A549 (cell line): ENCODE results near the gene TEKT5. TPM values are rescaled to one million over a fixed set of nuclear protein-coding genes. Genes with fewer than 3 reads are reported as not detected.

Experiments used
- ATAC-seq, 2 experiments: fragments of 200-7000 bp in 1 of 2; fragments of >200 bp in 1 of 2; cut with Nextera tagmentation in 1 of 2; cut with Tn5 transposase in 1 of 2; 3 replicates each; pipeline versions ENCODE4 v1.8.0 to v1.9.1; 2018 to 2020; ENCODE audit warnings: mild to moderate bottlenecking in 1 of 2, moderate library complexity in 1 of 2
- CTCF ChIA-PET: fragments of 300-600 bp; sonication (Branson Sonifier 250); formaldehyde crosslinking; extraction: SDS; loops from one replicate; lab custom pipeline; 2021; ENCODE audit warnings: antibody characterized with exemption, inconsistent platforms; lab: Yijun Ruan, JAX
- POLR2A ChIA-PET: fragments of 350-600 bp; formaldehyde crosslinking; extraction: SDS; loops from one replicate; lab custom pipeline; 2021; ENCODE audit warnings: antibody characterized with exemption, inconsistent platforms; lab: Yijun Ruan, JAX
- DNase-seq, 2 experiments: peaks; one replicate each; pipeline versions ENCODE4 v3.0.0 to v3.0.0-alpha.2; 2011 to 2016; ENCODE audit warnings: low read depth in 1 of 2, low spot score in 1 of 2
- FAIRE-seq: peaks from 2 replicates; lab custom pipeline; 2011; peaks lifted over from hg19 to GRCh38; lab: Jason Lieb, UNC
- H3K27ac ChIP-seq, 2 experiments: fragments of >200 bp; sonication (Bioruptor Twin); formaldehyde crosslinking; 3 replicates each; pipeline ENCODE4 v1.5.1; 2016 to 2017
- H3K4me1 ChIP-seq: fragments of >200 bp; sonication (Bioruptor Twin); formaldehyde crosslinking; 3 replicates; pipeline ENCODE4 v1.6.1; 2016
- H3K4me2 ChIP-seq: fragments of >200 bp; sonication (Bioruptor Twin); formaldehyde crosslinking; 3 replicates; pipeline ENCODE4 v1.6.1; 2016
- H3K4me3 ChIP-seq: fragments of >200 bp; sonication (Bioruptor Twin); formaldehyde crosslinking; 3 replicates; pipeline ENCODE4 v1.5.1; 2016
- H3K9me3 ChIP-seq: fragments of >200 bp; sonication (Bioruptor Twin); formaldehyde crosslinking; 3 replicates; pipeline ENCODE4 v1.6.1; 2016
- ATOH8 ChIP-seq: fragments of 250-450 bp; sonication (Bioruptor Pico); IDR thresholded peaks from 2 replicates; pipeline ENCODE4 v1.5.0; 2020; ENCODE audit warnings: low read depth, mild to moderate bottlenecking, moderate library complexity
- CHD2 ChIP-seq: fragments of 150-350 bp; IDR thresholded peaks from 2 replicates; pipeline ENCODE4 v1.6.1; 2014; ENCODE audit warnings: low read length; ENCODE audit not compliant: partially characterized antibody
- EHF ChIP-seq: fragments of 250-450 bp; sonication (Bioruptor Pico); IDR thresholded peaks from 2 replicates; pipeline ENCODE4 v1.5.0; 2020; ENCODE audit warnings: mild to moderate bottlenecking
- FOSB ChIP-seq: fragments of 250-450 bp; sonication (Bioruptor Pico); IDR thresholded peaks from 2 replicates; pipeline ENCODE4 v1.5.0; 2020; ENCODE audit warnings: mild to moderate bottlenecking, moderate library complexity
- FOSL2 ChIP-seq, 2 experiments: fragments of 450-650 bp in 1 of 2; fragments of >200 bp in 1 of 2; sonication (Bioruptor Twin) in 1 of 2; formaldehyde crosslinking; IDR thresholded peaks; 2 replicates each; pipeline versions ENCODE4 v1.5.0 to v1.6.1; 2016 to 2020; ENCODE audit warnings: mild to moderate bottlenecking in 1 of 2, moderate library complexity in 1 of 2
- HES2 ChIP-seq: fragments of >200 bp; sonication (Bioruptor Twin); formaldehyde crosslinking; IDR thresholded peaks from 2 replicates; pipeline ENCODE4 v1.6.1; 2016
- HMGXB4 ChIP-seq: fragments of 250-450 bp; sonication (Bioruptor Pico); IDR thresholded peaks from 2 replicates; pipeline ENCODE4 v1.5.0; 2021; ENCODE audit warnings: mild to moderate bottlenecking, moderate library complexity, borderline replicate concordance
- HOXB5 ChIP-seq: fragments of 250-450 bp; sonication (Bioruptor Pico); IDR thresholded peaks from 2 replicates; pipeline ENCODE4 v1.5.0; 2020; ENCODE audit warnings: mild to moderate bottlenecking, moderate library complexity
- KDM1A ChIP-seq: fragments of 200-600 bp; sonication (generic); IDR thresholded peaks from 2 replicates; pipeline ENCODE4 v1.6.1; 2016; ENCODE audit warnings: low read depth, mild to moderate bottlenecking
- MAFK ChIP-seq: fragments of 450-650 bp; IDR thresholded peaks from 2 replicates; pipeline ENCODE4 v1.6.1; 2014; ENCODE audit not compliant: partially characterized antibody
- MAZ ChIP-seq: fragments of 150-350 bp; IDR thresholded peaks from 2 replicates; pipeline ENCODE4 v1.6.1; 2014; ENCODE audit warnings: antibody characterized with exemption, low read depth, low read length, borderline replicate concordance
- NPAS2 ChIP-seq: fragments of 250-450 bp; sonication (Bioruptor Pico); IDR thresholded peaks from 2 replicates; pipeline ENCODE4 v1.8.0; 2022; ENCODE audit warnings: mild to moderate bottlenecking, moderate library complexity, borderline replicate concordance
- PBX3 ChIP-seq: IDR thresholded peaks from 2 replicates; pipeline ENCODE4 v1.6.1; 2012
- RARB ChIP-seq: fragments of 250-450 bp; sonication (Bioruptor Pico); IDR thresholded peaks from 2 replicates; pipeline ENCODE4 v1.8.0; 2021; ENCODE audit warnings: mild to moderate bottlenecking, moderate library complexity
- RCOR1 ChIP-seq: fragments of 150-350 bp; IDR thresholded peaks from 2 replicates; pipeline ENCODE4 v1.6.1; 2014; ENCODE audit warnings: antibody characterized with exemption, low read length, low read depth
- REST ChIP-seq: fragments of 200-600 bp; sonication (generic); IDR thresholded peaks from 2 replicates; pipeline ENCODE4 v1.6.1; 2016; ENCODE audit warnings: antibody characterized with exemption, mild to moderate bottlenecking, moderate library complexity
- SREBF2 ChIP-seq: fragments of 450-650 bp; IDR thresholded peaks from 2 replicates; pipeline ENCODE4 v1.6.1; 2014; ENCODE audit warnings: mild to moderate bottlenecking, moderate library complexity
- ZC3H11A ChIP-seq: fragments of 450-650 bp; IDR thresholded peaks from 2 replicates; pipeline ENCODE4 v1.6.1; 2014; ENCODE audit warnings: antibody characterized with exemption, mild to moderate bottlenecking
- ZFP36 ChIP-seq: fragments of 450-650 bp; IDR thresholded peaks from 2 replicates; pipeline ENCODE4 v1.6.1; 2014; ENCODE audit warnings: borderline replicate concordance; ENCODE audit not compliant: partially characterized antibody
- ZNF302 ChIP-seq: fragments of 250-450 bp; sonication (Bioruptor Pico); IDR thresholded peaks from 2 replicates; pipeline ENCODE4 v1.9.0; 2021; ENCODE audit warnings: inconsistent platforms, mild to moderate bottlenecking, moderate library complexity
- WGBS: methylation state at CpG from one replicate; pipeline ENCODE4 v1.1.6; 2017; ENCODE audit errors: missing lambda C conversion rate; 5-methylcytosine and 5-hydroxymethylcytosine counted together
- polyA plus RNA-seq, 4 experiments: library from polyadenylated mRNA; depleted of rRNA in 3 of 4; stranded (reverse); fragments of >200 nt; fragmentation: RNase III in 1 of 4; extraction: RNeasy Plus Mini Kit Qiagen cat#74134 plus additional on column Dnase treatment in 1 of 4; gene quantifications; 2 replicates in 3 of 4; 3 replicates in 1 of 4; pipeline ENCODE4 v1.2.3, GENCODE V29; 2011 to 2017

Gene TEKT5
- polyA plus RNA-seq, 2 of the 4 experiments (the other 2 are of a cell fraction), result 0.14 TPM; not detected in 1

- Histone ChIP-seq H3K27ac (no peak overlapping the region), H3K4me2 (no peak overlapping the region), H3K9me3 (no peaks in the 10 kb centered on the region), H3K4me3 (no peak overlapping the region), H3K4me1 (no peaks in the 10 kb centered on the region)
- WGBS, result 79% methylated on average over 7 of the region's 7 CpGs
- TF ChIP-seq CHD2 (no peak), ZFP36 (no peak), EHF (CRISPR knock-in tag) (no peak), RARB (CRISPR knock-in tag) (no peak), KDM1A (no peak)
- DNase-seq (no peak), ATAC-seq (no peak; a peak in 1 of 6 replicates), FAIRE-seq (no peak)
- CTCF ChIA-PET, result interaction anchor here (0.8 to 1.9 kb wide), 2 partner anchors 15 to 72 kb away, joined by 4 to 5 read pairs; no protein-coding TSS in a partner anchor
- POLR2A ChIA-PET, result no interaction called here
Observed at GRCh38 chr16:10665166-10665565, 29.6 kb downstream of the TEKT5 start.

GRCh38 chr16:10664720-10665126 lies 30.0 kb downstream of the TEKT5 start:
- Histone ChIP-seq H3K9me3 (no peaks in the 10 kb centered on the region), H3K4me1 (no peaks in the 10 kb centered on the region), H3K27ac (no peak overlapping the region), H3K4me2 (no peak overlapping the region), H3K4me3 (no peak overlapping the region)
- no peak for ATAC-seq
- CTCF ChIA-PET, result interaction anchor here (0.8 kb wide), 1 partner anchor 14 kb away, joined by 4 read pairs; no protein-coding TSS in a partner anchor
- WGBS, result 86% methylated on average over 2 of the region's 2 CpGs
- POLR2A ChIA-PET, result no interaction called here
- no peak for DNase-seq
- FAIRE-seq, result no peak
- TF ChIP-seq SREBF2, result no peak
- no peak for TF ChIP-seq ZC3H11A
- no peak for TF ChIP-seq PBX3
- no peak for TF ChIP-seq HES2
- no peak for TF ChIP-seq NPAS2 (CRISPR knock-in tag)

- Histone ChIP-seq H3K4me3 (no peak overlapping the region), H3K27ac (no peak overlapping the region), H3K9me3 (no peaks in the 10 kb centered on the region), H3K4me1 (no peaks in the 10 kb centered on the region), H3K4me2 (no peak overlapping the region)
- POLR2A ChIA-PET, result no interaction called here
- 63% methylated on average over 4 of the region's 4 CpGs for WGBS
- CTCF ChIA-PET, result interaction anchor here (1.6 kb wide), 1 partner anchor 17 kb away, joined by 3 read pairs; no protein-coding TSS in a partner anchor
- TF ChIP-seq HOXB5, result no peak
- TF ChIP-seq MAFK, result no peak
- TF ChIP-seq REST, result no peak
- TF ChIP-seq ZNF302 (CRISPR knock-in tag), result no peak
- TF ChIP-seq RCOR1, result no peak
- TF ChIP-seq MAZ, result no peak
- no peak for TF ChIP-seq ATOH8 (CRISPR knock-in tag)
- no peak for TF ChIP-seq FOSL2 (IDR thresholded peaks at IDR 0.05)
- no peak for TF ChIP-seq FOSL2 (CRISPR knock-in tag; IDR thresholded peaks at IDR 0.05)
- TF ChIP-seq HMGXB4 (CRISPR knock-in tag), result no peak
- TF ChIP-seq FOSB (CRISPR knock-in tag), result no peak
- FAIRE-seq (no peak), ATAC-seq (no peak), DNase-seq (no peak)
Observed at GRCh38 chr16:10663744-10664143, 31.0 kb downstream of the TEKT5 start.
